ENCODE measurements around the gene TTC7B. TPM values are rescaled to one million over a fixed set of nuclear protein-coding genes. Genes with fewer than 3 reads are reported as not detected.

Gene TTC7B
- total and polyA plus RNA-seq, 2 of the 8 experiments (the other 6 are each of a cell fraction or from before 2014, with no cell fraction given), result 23.7 to 34.0 TPM

DNA sequence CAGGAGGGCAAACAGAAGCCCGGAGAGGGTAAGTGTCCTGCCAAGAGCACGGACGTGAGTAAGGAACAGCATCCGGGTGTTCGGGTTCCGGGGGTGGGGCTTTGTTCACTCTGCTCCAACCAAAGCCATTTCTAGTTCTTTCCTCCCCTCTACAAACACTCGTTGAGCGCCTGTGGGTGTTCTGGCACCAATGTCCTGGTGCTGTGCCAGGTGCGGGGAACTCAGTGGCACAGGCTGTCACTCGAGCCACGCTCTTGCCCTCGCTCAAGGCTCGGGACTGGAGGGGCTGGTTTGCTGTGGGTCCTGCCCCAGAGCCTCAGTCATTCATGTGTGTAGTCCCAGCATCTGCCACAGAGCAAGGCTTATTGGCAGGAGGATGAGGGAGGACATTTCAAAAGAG is 261.9 kb downstream of the TTC7B start:
- no peak overlapping the region for H2BK20ac ChIP-seq (ENCODE audit: low read length)
- H2AFZ ChIP-seq (ENCODE audit: low read length), result no peak overlapping the region
- H3K4me3 ChIP-seq (ENCODE audit: extremely low read depth in 1 of 4, insufficient read depth in 2 of 4, low read depth in 3 of 4, low read length in 4 of 4), result no peak overlapping the region
- no peak overlapping the region for H2BK5ac ChIP-seq (ENCODE audit: low read depth, low read length)
- no peak overlapping the region for H3K27ac ChIP-seq (ENCODE audit: low read depth, low read length)
- H3K9me3 ChIP-seq (ENCODE audit: insufficient read depth in 2 of 2, low read depth in 1 of 2, low read length in 1 of 2), result peaks cover 3 to 8% of the 10 kb centered on the region in 2 experiments; a peak in 2 of 4 replicates
- peaks cover 0 to 17% (median 14%) of the 10 kb centered on the region in 4 experiments; a peak in 6 of 7 replicates for H3K4me1 ChIP-seq (replicated peaks in 1 of 4; ENCODE audit: control insufficient read depth in 3 of 4, insufficient read depth in 4 of 4, low read length in 3 of 4)
- no peak overlapping the region for H3K4me2 ChIP-seq (ENCODE audit: insufficient read depth in 1 of 2, low read depth in 2 of 2, low read length in 2 of 2)
- H2BK12ac ChIP-seq (ENCODE audit: low read depth, low read length), result no peak overlapping the region
- no peak overlapping the region for H4K91ac ChIP-seq (replicated peaks; ENCODE audit: insufficient read length, low read length)
- H3K9ac ChIP-seq (replicated peaks in 1 of 4; ENCODE audit: extremely low read depth in 1 of 4, low read depth in 3 of 4, low read length in 3 of 4), result no peak overlapping the region
- H3K27me3 ChIP-seq (replicated peaks in 1 of 4; ENCODE audit: control insufficient read depth in 3 of 4, extremely low read depth in 1 of 4, insufficient read depth in 3 of 4, low read length in 3 of 4), result no peaks in the 10 kb centered on the region; a peak in 1 of 7 replicates
- H2AK5ac ChIP-seq (ENCODE audit: low read depth, low read length), result no peak overlapping the region
- H3K18ac ChIP-seq (ENCODE audit: extremely low read depth, low read length), result no peak overlapping the region
- no peak overlapping the region for H3K56ac ChIP-seq (replicated peaks; ENCODE audit: insufficient read length, low read depth, low read length)
- no peak overlapping the region for H4K5ac ChIP-seq (ENCODE audit: insufficient read length, low read depth, low read length)
- no peaks in the 10 kb centered on the region for H3K79me2 ChIP-seq (ENCODE audit: control insufficient read depth in 1 of 2, insufficient read depth in 2 of 2, low read length in 2 of 2)
- H2BK120ac ChIP-seq (replicated peaks; ENCODE audit: low read depth, low read length), result no peak overlapping the region
- POLR2A ChIA-PET (ENCODE audit: partially characterized antibody), result no interaction called here
- no peak overlapping the region for H3K23ac ChIP-seq (ENCODE audit: insufficient read length)
- H3K79me1 ChIP-seq (ENCODE audit: low read depth, low read length), result no peaks in the 10 kb centered on the region
- H2BK15ac ChIP-seq (ENCODE audit: low read length), result no peak overlapping the region
- CTCF ChIA-PET (ENCODE audit: partially characterized antibody), result interaction anchor here (0.6 to 2.0 kb wide), 12 partner anchors 10 to 235 kb away, joined by 3 to 7 read pairs (median 4); no protein-coding TSS in a partner anchor
- no peak for DNase-seq (ENCODE audit: low read depth in 1 of 2, low spot score in 2 of 2)
- no peaks in the 10 kb centered on the region for H3K23me2 ChIP-seq (ENCODE audit: low read depth, low read length)
- no peaks in the 10 kb centered on the region for H4K20me1 ChIP-seq (replicated peaks in 1 of 2; ENCODE audit: control insufficient read depth in 1 of 2, insufficient read depth in 2 of 2, low read length in 2 of 2)
- no peak overlapping the region for H3K14ac ChIP-seq (ENCODE audit: insufficient read length)
- no peaks in the 10 kb centered on the region for H3K36me3 ChIP-seq (ENCODE audit: control insufficient read depth in 2 of 4, insufficient read depth in 4 of 4, low read length in 3 of 4)
- no peak overlapping the region; the same call in 1 of the 2 replicates for H4K8ac ChIP-seq (ENCODE audit: extremely low read depth, insufficient read depth, low read length)
- 90% methylated on average over 10 of the region's 13 CpGs; no CpG with 5 or more reads in 1 of the 2 experiments for WGBS, 2 experiments (ENCODE audit: extremely low coverage in 1 of 2, insufficient coverage in 1 of 2, insufficient read length in 1 of 2, insufficient replicate concordance in 2 of 2, low coverage in 1 of 2, low lambda C conversion rate in 2 of 2, missing lambda C conversion rate in 1 of 2)
- no peak for FAIRE-seq
- TF ChIP-seq CTBP2 (IDR thresholded peaks at IDR 0.05; ENCODE audit: borderline replicate concordance, insufficient read depth, insufficient read length, low read length), result no peak
- no peak for TF ChIP-seq EGR1 (IDR thresholded peaks at IDR 0.05; ENCODE audit: borderline replicate concordance, low read depth, low read length)
- H3K4ac ChIP-seq (replicated peaks; ENCODE audit: insufficient read length, low read depth, low read length), result no peak overlapping the region
